Mucosa of descending colon (tissue), 3 donors: ENCODE measurements around the gene CCDC127. TPM values are rescaled to one million over a fixed set of nuclear protein-coding genes. Genes with fewer than 3 reads are reported as not detected.
A peak's percentile ranks its signal among the peaks of the same experiment; 100 is the strongest.
"Not testable (repeated sequence)": the region's sequence is repeated elsewhere in the genome, so short reads cannot be mapped to it uniquely, and the experiment has no call there.

Source experiments
- ATAC-seq: fragments of 200-7000 bp; cut with Tn5 transposase; one replicate; pipeline ENCODE4 v1.9.1; 2020; ENCODE audit warnings: mild to moderate bottlenecking, moderate library complexity
- DNase-seq, 3 donors: peaks; one replicate each; pipeline ENCODE4 v3.0.0-alpha.2; 2020
- H3K36me3 ChIP-seq: fragments of 200-600 bp; one replicate; pipeline ENCODE4 v1.8.0; 2021; ENCODE audit warnings: low read depth, mild to moderate bottlenecking
- H3K4me1 ChIP-seq: fragments of 200-600 bp; one replicate; pipeline ENCODE4 v1.8.0; 2021; ENCODE audit warnings: low read depth, mild to moderate bottlenecking
- H3K4me3 ChIP-seq: fragments of 200-600 bp; one replicate; pipeline ENCODE4 v1.8.0; 2021; ENCODE audit warnings: mild to moderate bottlenecking
- H3K9me3 ChIP-seq: fragments of 200-600 bp; one replicate; pipeline ENCODE4 v1.8.0; 2021; ENCODE audit warnings: mild to moderate bottlenecking
- CTCF ChIP-seq: fragments of 200-600 bp; IDR thresholded peaks from one replicate; pipeline ENCODE4 v1.8.0; 2022; ENCODE audit warnings: antibody characterized with exemption, mild to moderate bottlenecking
- intact Hi-C, 2 donors: fragments of 100-400 bp; cut with DNase I in 1 of 2; cut with micrococcal nuclease in 1 of 2; formaldehyde crosslinking; loops; one replicate each; pipeline versions ENCODE4 v1.11.0 to v1.11.1; 2022; cut with DNase I, micrococcal nuclease
- total RNA-seq, 3 donors: library from RNA; stranded (reverse); fragmentation: NEBNext Ultra II Directional in 2 of 3; extraction: Animal tissue kit (Norgen Biotek cat#: 25700) in 2 of 3; gene quantifications; one replicate each; pipeline versions ENCODE4 v1.2.1 to v1.2.4, GENCODE V29; 2021 to 2023
- donor health status: DM: no; HTN: no; CAD: no; lungs with moderate emphysema.
- donor health status: DM: no; HTN: no; CAD: no.
- donor health status: DM: no; HTN: yes; CAD: no.

The CCDC127 gene
- total RNA-seq, 3 donors from 2014 or later: 3.5 to 9.8 (median 4.7) TPM

GRCh38 chr5:200985-201384, 17.0 kb downstream of the CCDC127 start:
- no peak for ATAC-seq
- Histone ChIP-seq H3K4me1 (no peaks in the 10 kb centered on the region), H3K4me3 (no peak overlapping the region), H3K36me3 (no peaks in the 10 kb centered on the region), H3K9me3 (no peaks in the 10 kb centered on the region)
- TF ChIP-seq CTCF: no peak
- intact Hi-C loops: no loop called here
- no peak for DNase-seq

- intact Hi-C loops: no loop called here
- no peaks in the 10 kb centered on the region for H3K4me1 ChIP-seq
- ATAC-seq (no peak), DNase-seq (no peak)
- no peaks in the 10 kb centered on the region for H3K36me3 ChIP-seq
- no peaks in the 10 kb centered on the region for H3K9me3 ChIP-seq
- H3K4me3 ChIP-seq: no peak overlapping the region
- no peak for TF ChIP-seq CTCF
Measured at GRCh38 chr5:199950-200645, 17.9 kb downstream of the CCDC127 start.

- Histone ChIP-seq H3K9me3 (no peaks in the 10 kb centered on the region), H3K4me3 (no peak overlapping the region), H3K4me1 (no peaks in the 10 kb centered on the region), H3K36me3 (no peaks in the 10 kb centered on the region)
- TF ChIP-seq CTCF: no peak
- ATAC-seq (no peak), DNase-seq (no peak)
- intact Hi-C loops: no loop called here
Measured at GRCh38 chr5:199197-199949, 18.6 kb downstream of the CCDC127 start.

GRCh38 chr5:198516-199196, 19.3 kb downstream of the CCDC127 start:
- DNase-seq (no peak), ATAC-seq (no peak)
- Histone ChIP-seq H3K4me3 (no peak overlapping the region), H3K9me3 (no peaks in the 10 kb centered on the region), H3K36me3 (no peaks in the 10 kb centered on the region), H3K4me1 (no peaks in the 10 kb centered on the region)
- TF ChIP-seq CTCF: no peak
- intact Hi-C loops: no loop called here

GRCh38 chr5:197892-198489, 20.0 kb downstream of the CCDC127 start:
- Histone ChIP-seq H3K36me3 (no peaks in the 10 kb centered on the region), H3K4me1 (no peaks in the 10 kb centered on the region), H3K4me3 (no peak overlapping the region), H3K9me3 (no peaks in the 10 kb centered on the region)
- no peak for DNase-seq
- no peak for TF ChIP-seq CTCF
- ATAC-seq: no peak
- intact Hi-C loops: no loop called here

- H3K36me3 ChIP-seq, ATAC-seq, H3K9me3 ChIP-seq, H3K4me1 ChIP-seq, intact Hi-C loops, H3K4me3 ChIP-seq: not testable (repeated sequence)
- peak in 1 of 3 donors; percentile 49 for DNase-seq
Measured at GRCh38 chr5:197031-197430, 20.9 kb downstream of the CCDC127 start.
